Measurements from ENCODE around the gene S100A10.

- TF ChIP-seq EZH2 (IDR thresholded peaks at IDR 0.05; ENCODE audit: borderline replicate concordance): no peak
- no peak for TF ChIP-seq CTCF (IDR thresholded peaks at IDR 0.05; ENCODE audit: poor library complexity)
- TF ChIP-seq EZH2phosphoT487 (IDR thresholded peaks at IDR 0.05; ENCODE audit: low read depth, severe bottlenecking, unreplicated experiment): no peak
These were observed 40.1 kb downstream of the S100A10 start for GRCh38 chr1:151953409-151954094.

Data from hepatocyte (in vitro differentiated cells).